A673 (cell line): Measurements from ENCODE around the gene CCDC87.

Experiments
- CTCF ChIP-seq: fragments of 300-800, 200-600 bp; sonication (generic); conservative IDR thresholded peaks from 2 replicates; pipeline ENCODE4 v1.5.1; 2017; ENCODE audit warnings: low read depth, mild to moderate bottlenecking, antibody characterized with exemption, low read length, moderate library complexity, mixed read lengths
- EZH2 ChIP-seq: fragments of 200-600 bp; sonication (generic); IDR thresholded peaks from 2 replicates; pipeline ENCODE4 v1.6.1; 2017; ENCODE audit warnings: borderline replicate concordance, low read depth, mild to moderate bottlenecking, mixed read lengths, antibody characterized with exemption, low read length; ENCODE audit not compliant: poor library complexity, severe bottlenecking

- TF ChIP-seq CTCF, result no peak
- TF ChIP-seq EZH2, result no peak
These were observed 11.6 kb downstream of the CCDC87 start for GRCh38 chr11:66581261-66581660.
